Mucosa of rectum (tissue), 2 donors: Measurements from ENCODE around the gene WASL.

Source experiments
- H3K27ac ChIP-seq, 2 donors: one replicate each; pipeline ENCODE4 v1.7.0; 2013; ENCODE audit warnings: inconsistent platforms in 2 of 2, low read depth in 2 of 2, low read length in 2 of 2
- H3K27me3 ChIP-seq, 2 donors: one replicate each; pipeline ENCODE4 v1.7.0; 2013; ENCODE audit warnings: low read length in 2 of 2; ENCODE audit not compliant: control insufficient read depth in 2 of 2, insufficient read depth in 2 of 2
- H3K36me3 ChIP-seq, 2 donors: one replicate each; pipeline ENCODE4 v1.7.0; 2013; ENCODE audit warnings: low read length in 2 of 2; ENCODE audit not compliant: control insufficient read depth in 2 of 2, insufficient read depth in 2 of 2
- H3K4me1 ChIP-seq, 2 donors: one replicate each; pipeline ENCODE4 v1.7.0; 2013; ENCODE audit warnings: low read length in 2 of 2, mild to moderate bottlenecking in 1 of 2; ENCODE audit not compliant: control insufficient read depth in 2 of 2, insufficient read depth in 2 of 2
- H3K4me3 ChIP-seq, 2 donors: one replicate each; pipeline ENCODE4 v1.7.0; 2013; ENCODE audit warnings: low read length in 2 of 2
- H3K9ac ChIP-seq, 2 donors: one replicate each; pipeline ENCODE4 v1.7.0; 2013; ENCODE audit warnings: low read length in 2 of 2, low read depth in 1 of 2, mild to moderate bottlenecking in 1 of 2
- H3K9me3 ChIP-seq, 2 donors: one replicate each; pipeline ENCODE4 v1.7.0; 2013; ENCODE audit warnings: low read length in 2 of 2; ENCODE audit not compliant: control insufficient read depth in 2 of 2
- donor health status: healthy.
- donor health status: Normal muscosa, but diverticular disease.

The WASL gene

GRCh38 chr7:123750389-123751230 is 1.8 kb upstream of the WASL start:
- Histone ChIP-seq H3K4me3 (peak overlapping the region; percentile 92 to 98), H3K27me3 (no peaks in the 10 kb centered on the region), H3K9ac (peak overlapping the region in 1 of 2 donors; percentile 99), H3K4me1 (peaks cover 14 to 22% of the 10 kb centered on the region in 2 donors), H3K9me3 (no peaks in the 10 kb centered on the region), H3K36me3 (no peaks in the 10 kb centered on the region), H3K27ac (peak overlapping the region; percentile 53 to 67)

DNA sequence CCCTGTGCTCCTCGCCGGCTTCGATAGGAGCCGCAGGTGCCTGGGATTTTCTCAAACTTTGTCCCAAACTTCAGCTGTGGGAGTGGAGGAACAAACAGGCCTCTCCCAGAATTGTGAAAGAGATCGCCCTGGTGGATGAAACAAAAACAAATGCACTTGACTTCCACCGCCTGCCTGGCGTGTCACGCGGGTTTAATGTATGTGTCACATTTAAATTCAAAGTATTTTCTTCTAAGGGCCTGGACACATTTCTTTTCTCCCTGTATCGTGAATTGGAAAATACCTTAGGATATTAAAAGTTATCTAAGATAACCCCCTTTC is 694 bp upstream of the WASL start:
- Histone ChIP-seq H3K27ac (peak overlapping the region; percentile 99 to 100), H3K36me3 (no peaks in the 10 kb centered on the region), H3K9ac (peak overlapping the region; percentile 83 to 99), H3K9me3 (no peaks in the 10 kb centered on the region), H3K4me3 (peak overlapping the region; percentile 92 to 98), H3K27me3 (no peaks in the 10 kb centered on the region), H3K4me1 (peaks cover 22 to 25% of the 10 kb centered on the region in 2 donors)

DNA sequence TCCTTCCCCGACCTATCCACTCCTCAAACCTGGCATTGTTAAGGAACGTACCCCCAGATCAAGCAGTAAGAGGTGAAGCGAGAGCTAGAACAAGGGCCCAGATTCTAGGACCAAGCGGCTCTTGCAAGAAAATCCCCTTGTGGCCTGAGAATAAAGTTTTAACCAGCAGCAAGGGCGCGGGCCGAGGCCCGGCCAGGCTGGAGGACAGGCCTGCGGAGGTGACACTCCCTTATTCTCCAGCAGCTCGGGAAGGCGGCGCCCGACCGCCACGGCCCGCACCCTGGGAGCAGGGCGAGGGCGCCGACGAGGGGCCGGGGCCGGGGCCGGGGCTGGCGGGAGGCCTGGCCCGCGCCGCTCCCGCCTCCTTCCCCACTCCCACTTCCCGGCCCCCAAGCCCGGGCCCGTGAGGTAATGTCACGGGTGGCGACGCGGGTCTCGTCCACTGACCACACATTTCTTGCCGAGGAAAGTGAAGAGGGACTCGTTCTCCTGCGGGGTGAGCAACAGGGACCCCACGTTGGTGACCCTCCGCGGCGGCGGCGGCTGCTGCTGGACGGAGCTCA is 551 bp downstream of the WASL start:
- Histone ChIP-seq H3K9me3 (no peaks in the 10 kb centered on the region), H3K27me3 (no peaks in the 10 kb centered on the region), H3K9ac (peak overlapping the region; percentile 94 to 99), H3K4me3 (peak overlapping the region; percentile 92 to 98), H3K4me1 (peaks cover 22 to 26% of the 10 kb centered on the region in 2 donors), H3K27ac (peak overlapping the region; percentile 99 to 100), H3K36me3 (no peaks in the 10 kb centered on the region)

GRCh38 chr7:123747620-123748141 is 1.1 kb downstream of the WASL start:
- peak overlapping the region; percentile 99 to 100 for H3K27ac ChIP-seq
- H3K9me3 ChIP-seq, result no peaks in the 10 kb centered on the region
- no peaks in the 10 kb centered on the region for H3K27me3 ChIP-seq
- peak overlapping the region; percentile 94 to 99 for H3K9ac ChIP-seq
- H3K4me3 ChIP-seq, result peak overlapping the region; percentile 92 to 98
- H3K36me3 ChIP-seq, result no peaks in the 10 kb centered on the region
- H3K4me1 ChIP-seq, result peaks cover 22 to 26% of the 10 kb centered on the region in 2 donors

DNA sequence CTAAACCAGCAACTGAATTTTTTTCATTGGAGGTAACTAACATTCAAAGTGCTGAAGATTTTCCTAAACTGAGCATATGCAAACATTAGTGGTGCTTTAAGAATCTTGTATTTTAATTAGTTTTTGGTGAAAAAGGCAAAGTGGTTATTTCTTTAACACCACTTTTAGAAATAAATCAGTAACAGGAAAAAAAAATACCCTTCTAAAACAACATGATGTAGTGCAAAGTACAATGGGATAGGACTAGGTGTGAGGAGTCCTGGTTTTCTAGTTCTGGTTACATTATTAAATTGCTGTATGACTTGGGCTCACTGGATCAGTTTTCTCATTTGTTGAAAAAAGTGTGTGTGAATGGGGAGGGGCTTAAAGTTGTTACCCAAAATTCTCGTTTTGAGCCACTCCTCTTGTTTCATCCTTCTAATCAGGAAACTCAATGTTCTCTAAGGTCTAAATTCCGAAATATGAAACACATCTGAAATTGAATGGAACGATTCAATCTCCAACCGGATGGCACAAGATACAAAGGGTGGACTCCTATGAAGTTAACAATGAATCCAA is 1.8 kb downstream of the WASL start:
- Histone ChIP-seq H3K27ac (peak overlapping the region; percentile 99 to 100), H3K9ac (peak overlapping the region; percentile 94 to 99), H3K9me3 (no peaks in the 10 kb centered on the region), H3K36me3 (no peaks in the 10 kb centered on the region), H3K27me3 (no peaks in the 10 kb centered on the region), H3K4me1 (peaks cover 22 to 26% of the 10 kb centered on the region in 2 donors), H3K4me3 (peak overlapping the region; percentile 92 to 98)

DNA sequence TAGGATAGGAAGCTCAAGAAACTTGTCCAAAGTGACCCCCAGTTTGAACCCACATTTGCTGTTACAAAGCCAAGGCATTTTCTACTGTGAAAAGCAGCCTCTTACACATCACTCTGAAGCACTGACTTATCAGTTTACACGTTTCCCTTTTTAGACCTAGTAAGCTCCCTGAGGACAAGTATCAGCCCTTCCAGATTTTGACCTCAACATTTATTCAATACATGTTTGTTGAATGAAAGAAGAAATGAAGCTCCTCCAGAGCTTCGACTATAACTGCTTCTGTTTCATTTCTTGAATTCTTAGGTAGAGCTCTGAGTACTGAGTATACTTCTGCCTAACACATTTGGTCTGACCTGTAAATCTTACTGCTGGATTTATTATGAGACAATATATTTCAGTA is 2.7 kb downstream of the WASL start:
- peak overlapping the region; percentile 92 to 98 for H3K4me3 ChIP-seq

GRCh38 chr7:123745437-123745836 is 3.4 kb downstream of the WASL start:
- H3K27me3 ChIP-seq, result no peaks in the 10 kb centered on the region
- no peaks in the 10 kb centered on the region for H3K36me3 ChIP-seq
- H3K4me1 ChIP-seq, result peaks cover 18 to 21% of the 10 kb centered on the region in 2 donors
- no peak overlapping the region for H3K27ac ChIP-seq
- peak overlapping the region in 1 of 2 donors; percentile 92 for H3K4me3 ChIP-seq
- H3K9me3 ChIP-seq, result no peaks in the 10 kb centered on the region
- H3K9ac ChIP-seq, result no peak overlapping the region

More for the DNA sequence above, 2.7 kb downstream of the WASL start:
- Histone ChIP-seq H3K27ac (peak overlapping the region in 1 of 2 donors; percentile 100), H3K9ac (peak overlapping the region in 1 of 2 donors; percentile 34), H3K27me3 (no peaks in the 10 kb centered on the region), H3K4me1 (peaks cover 22 to 23% of the 10 kb centered on the region in 2 donors), H3K9me3 (no peaks in the 10 kb centered on the region), H3K36me3 (no peaks in the 10 kb centered on the region)

DNA sequence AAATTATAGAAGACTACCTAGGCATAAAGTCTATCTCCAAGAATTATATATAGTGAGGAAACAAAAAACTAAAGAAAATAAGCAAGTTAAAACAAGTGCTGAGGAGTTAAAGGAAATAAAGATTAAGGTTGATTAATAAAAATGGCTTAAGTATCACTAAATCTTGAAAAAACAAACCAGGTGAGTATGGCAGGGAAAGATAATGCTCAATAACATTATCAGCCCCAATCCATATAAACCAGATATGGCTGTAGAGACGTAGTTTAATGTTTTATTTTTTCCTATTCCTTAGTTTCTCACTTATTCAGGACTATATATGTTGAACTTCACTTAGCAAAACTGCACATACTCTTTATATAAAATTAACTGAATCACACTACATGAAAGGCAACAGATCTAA is 4.4 kb downstream of the WASL start:
- Histone ChIP-seq H3K9ac (no peak overlapping the region), H3K9me3 (no peaks in the 10 kb centered on the region), H3K4me3 (no peak overlapping the region), H3K27me3 (no peaks in the 10 kb centered on the region), H3K4me1 (peaks cover 12 to 21% of the 10 kb centered on the region in 2 donors), H3K27ac (no peak overlapping the region), H3K36me3 (no peaks in the 10 kb centered on the region)

DNA sequence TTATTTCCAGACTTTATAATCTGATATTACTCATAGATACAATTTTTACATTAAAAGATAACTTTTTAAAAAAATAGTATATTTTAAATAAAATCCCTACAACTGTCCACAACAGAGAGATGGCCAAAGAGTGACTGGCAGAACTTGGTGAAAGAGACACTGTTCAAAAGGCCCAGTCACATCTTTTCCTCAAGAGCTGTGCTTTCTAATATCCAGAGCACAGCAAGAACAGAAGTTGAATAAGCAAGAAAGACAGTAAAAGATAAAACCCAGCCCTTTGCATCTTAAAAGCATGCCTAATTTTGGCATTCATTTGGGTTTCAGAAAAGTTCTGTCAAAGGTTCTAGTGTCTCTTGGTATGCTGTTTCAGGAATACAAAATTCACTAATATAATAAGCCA is 6.9 kb downstream of the WASL start:
- H3K9me3 ChIP-seq, result no peaks in the 10 kb centered on the region
- peaks cover 17 to 26% of the 10 kb centered on the region in 2 donors for H3K4me1 ChIP-seq
- H3K36me3 ChIP-seq, result no peaks in the 10 kb centered on the region
- H3K9ac ChIP-seq, result no peak overlapping the region
- H3K4me3 ChIP-seq, result no peak overlapping the region
- H3K27me3 ChIP-seq, result no peaks in the 10 kb centered on the region
- H3K27ac ChIP-seq, result no peak overlapping the region

GRCh38 chr7:123738808-123739207 is 10.0 kb downstream of the WASL start:
- H3K9me3 ChIP-seq, result no peaks in the 10 kb centered on the region
- peak overlapping the region; percentile 31 to 40 for H3K27ac ChIP-seq
- H3K4me3 ChIP-seq, result peak overlapping the region in 1 of 2 donors; percentile 1
- no peaks in the 10 kb centered on the region for H3K27me3 ChIP-seq
- peaks cover 5% of the 10 kb centered on the region in 2 donors for H3K4me1 ChIP-seq
- H3K36me3 ChIP-seq, result peaks cover 0 to 2% of the 10 kb centered on the region in 2 donors
- no peak overlapping the region for H3K9ac ChIP-seq
